HG03280 (cell line): ENCODE results near the gene OR9A2.
A peak's percentile ranks its signal among the peaks of the same experiment; 100 is the strongest.

Source experiments
- ATAC-seq: cut with Tn5 transposase; IDR thresholded peaks from one replicate; pipeline ENCODE4 v1.9.1; 2021; ENCODE audit warnings: mild to moderate bottlenecking, moderate library complexity; ENCODE audit not compliant: unreplicated experiment

OR9A2 gene

GRCh38 chr7:143023047-143023446 lies 3.9 kb downstream of the OR9A2 start:
- ATAC-seq, result no peak

GRCh38 chr7:143018931-143019330 lies 8.0 kb downstream of the OR9A2 start:
- ATAC-seq, result no peak

GRCh38 chr7:143016996-143017395 lies 9.9 kb downstream of the OR9A2 start:
- ATAC-seq, result no peak

GRCh38 chr7:143015926-143016490 lies 10.9 kb downstream of the OR9A2 start:
- no peak for ATAC-seq

- peak; percentile 87 for ATAC-seq
Observed at GRCh38 chr7:143015084-143015483, 11.8 kb downstream of the OR9A2 start.

- no peak for ATAC-seq
Observed at GRCh38 chr7:143013893-143014292, 13.0 kb downstream of the OR9A2 start.

GRCh38 chr7:143013473-143013872 lies 13.5 kb downstream of the OR9A2 start:
- no peak for ATAC-seq

GRCh38 chr7:143012409-143012808 lies 14.5 kb downstream of the OR9A2 start:
- ATAC-seq, result no peak

GRCh38 chr7:143012001-143012400 lies 14.9 kb downstream of the OR9A2 start:
- ATAC-seq, result no peak

GRCh38 chr7:143008007-143008901 lies 18.7 kb downstream of the OR9A2 start:
- ATAC-seq, result peak; percentile 90

GRCh38 chr7:143005632-143006260 lies 21.2 kb downstream of the OR9A2 start:
- ATAC-seq, result no peak

- ATAC-seq, result peak; percentile 56
Observed at GRCh38 chr7:143003393-143004051, 23.4 kb downstream of the OR9A2 start.

- ATAC-seq, result no peak
Observed at GRCh38 chr7:143002898-143003297, 24.0 kb downstream of the OR9A2 start.

- no peak for ATAC-seq
Observed at GRCh38 chr7:143002106-143002505, 24.8 kb downstream of the OR9A2 start.

GRCh38 chr7:143000648-143001047 lies 26.3 kb downstream of the OR9A2 start:
- ATAC-seq, result no peak

GRCh38 chr7:142999793-143000192 lies 27.1 kb downstream of the OR9A2 start:
- ATAC-seq, result no peak

- no peak for ATAC-seq
Observed at GRCh38 chr7:142998966-142999365, 28.0 kb downstream of the OR9A2 start.

GRCh38 chr7:142997456-142997989 lies 29.4 kb downstream of the OR9A2 start:
- ATAC-seq, result no peak

GRCh38 chr7:142992427-142992826 lies 34.5 kb downstream of the OR9A2 start:
- no peak for ATAC-seq

GRCh38 chr7:142984297-142984696 lies 42.6 kb downstream of the OR9A2 start:
- ATAC-seq, result no peak

- no peak for ATAC-seq
Observed at GRCh38 chr7:142983825-142984224, 43.1 kb downstream of the OR9A2 start.
